ENCODE results near the gene PRODH2.
"Not testable (repeated sequence)": the region's sequence is repeated elsewhere in the genome, so short reads cannot be mapped to it uniquely, and the experiment has no call there.

PRODH2 gene

GRCh38 chr19:35775298-35776101 lies 37.1 kb downstream of the PRODH2 start, which contains the start of gene ARHGAP33:
Gene ARHGAP33, plus strand, starts transcription at chr19:35775564. Its CDS starts 95 bp downstream, at chr19:35775659.
- no peaks in the 10 kb centered on the region for H3K9me3 ChIP-seq (replicated peaks; ENCODE audit: low read length)

GRCh38 chr19:35775046-35775297 lies 37.7 kb downstream of the PRODH2 start:
- H3K9me3 ChIP-seq (replicated peaks; ENCODE audit: low read length), result no peaks in the 10 kb centered on the region
- peaks cover 1% of the 10 kb centered on the region for H3K36me3 ChIP-seq (ENCODE audit: insufficient read depth, low read length)
- peaks cover 9% of the 10 kb centered on the region for H3K4me1 ChIP-seq (ENCODE audit: control insufficient read depth, insufficient read depth, low read length)
- H3K9ac ChIP-seq (ENCODE audit: low read depth, low read length), result no peak overlapping the region
- H3K4me2 ChIP-seq (ENCODE audit: low read length), result peak overlapping the region; percentile 87
- H3K4me3 ChIP-seq (ENCODE audit: low read length), result peak overlapping the region; percentile 66
- no peaks in the 10 kb centered on the region for H3K27me3 ChIP-seq (ENCODE audit: control insufficient read depth, insufficient read depth, low read length)

More at GRCh38 chr19:35775298-35776101, 37.1 kb downstream of the PRODH2 start, which contains the start of gene ARHGAP33:
- H3K9ac ChIP-seq (ENCODE audit: low read depth, low read length), result peak within 1 kb of the TSS; percentile 79
- H3K4me3 ChIP-seq (ENCODE audit: low read length), result peak within 1 kb of the TSS; percentile 78
- peaks cover 3% of the 10 kb centered on the region for H3K36me3 ChIP-seq (ENCODE audit: insufficient read depth, low read length)
- peak within 1 kb of the TSS; percentile 89 for H3K4me2 ChIP-seq (ENCODE audit: low read length)
- H3K27me3 ChIP-seq (ENCODE audit: control insufficient read depth, insufficient read depth, low read length), result no peaks in the 10 kb centered on the region
- H3K4me1 ChIP-seq (ENCODE audit: control insufficient read depth, insufficient read depth, low read length), result peaks cover 9% of the 10 kb centered on the region

GRCh38 chr19:35774274-35775045 lies 38.2 kb downstream of the PRODH2 start:
- no peaks in the 10 kb centered on the region for H3K27me3 ChIP-seq (ENCODE audit: control insufficient read depth, insufficient read depth, low read length)
- H3K36me3 ChIP-seq (ENCODE audit: insufficient read depth, low read length), result no peaks in the 10 kb centered on the region
- peak overlapping the region; percentile 87 for H3K4me2 ChIP-seq (ENCODE audit: low read length)
- peak overlapping the region; percentile 66 for H3K4me3 ChIP-seq (ENCODE audit: low read length)
- H3K9me3 ChIP-seq (replicated peaks; ENCODE audit: low read length), result no peaks in the 10 kb centered on the region
- peaks cover 9% of the 10 kb centered on the region for H3K4me1 ChIP-seq (ENCODE audit: control insufficient read depth, insufficient read depth, low read length)
- no peak overlapping the region for H3K9ac ChIP-seq (ENCODE audit: low read depth, low read length)

- Histone ChIP-seq H3K9ac (ENCODE audit: low read depth, low read length) (no peak overlapping the region), H3K4me3 (ENCODE audit: low read length) (no peak overlapping the region), H3K4me1 (ENCODE audit: control insufficient read depth, insufficient read depth, low read length) (peaks cover 9% of the 10 kb centered on the region), H3K36me3 (ENCODE audit: insufficient read depth, low read length) (peaks cover 4% of the 10 kb centered on the region), H3K9me3 (replicated peaks; ENCODE audit: low read length) (no peaks in the 10 kb centered on the region), H3K27me3 (ENCODE audit: control insufficient read depth, insufficient read depth, low read length) (no peaks in the 10 kb centered on the region), H3K4me2 (ENCODE audit: low read length) (no peak overlapping the region)
Measured at GRCh38 chr19:35773020-35773806, 39.4 kb downstream of the PRODH2 start.

- H3K4me1 ChIP-seq (ENCODE audit: control insufficient read depth, insufficient read depth, low read length); H3K27me3 ChIP-seq (ENCODE audit: control insufficient read depth, insufficient read depth, low read length); H3K4me3 ChIP-seq (ENCODE audit: low read length); H3K9ac ChIP-seq (ENCODE audit: low read depth, low read length); H3K4me2 ChIP-seq (ENCODE audit: low read length); H3K36me3 ChIP-seq (ENCODE audit: insufficient read depth, low read length); H3K9me3 ChIP-seq (replicated peaks; ENCODE audit: low read length): not testable (repeated sequence)
Measured at GRCh38 chr19:35772362-35772761, 40.3 kb downstream of the PRODH2 start.

- Histone ChIP-seq H3K4me1 (ENCODE audit: control insufficient read depth, insufficient read depth, low read length) (no peaks in the 10 kb centered on the region), H3K4me2 (ENCODE audit: low read length) (no peak overlapping the region), H3K4me3 (ENCODE audit: low read length) (no peak overlapping the region), H3K36me3 (ENCODE audit: insufficient read depth, low read length) (peaks cover 19% of the 10 kb centered on the region), H3K9me3 (replicated peaks; ENCODE audit: low read length) (no peaks in the 10 kb centered on the region), H3K27me3 (ENCODE audit: control insufficient read depth, insufficient read depth, low read length) (no peaks in the 10 kb centered on the region), H3K9ac (ENCODE audit: low read depth, low read length) (no peak overlapping the region)
Measured at GRCh38 chr19:35768082-35768421, 44.6 kb downstream of the PRODH2 start.

GRCh38 chr19:35767288-35768081 lies 45.2 kb downstream of the PRODH2 start:
- H3K4me3 ChIP-seq (ENCODE audit: low read length), result no peak overlapping the region

GRCh38 chr19:35766571-35767104 lies 46.0 kb downstream of the PRODH2 start:
- Histone ChIP-seq H3K9ac (ENCODE audit: low read depth, low read length) (no peak overlapping the region), H3K4me3 (ENCODE audit: low read length) (no peak overlapping the region), H3K36me3 (ENCODE audit: insufficient read depth, low read length) (peaks cover 25% of the 10 kb centered on the region), H3K9me3 (replicated peaks; ENCODE audit: low read length) (no peaks in the 10 kb centered on the region), H3K4me1 (ENCODE audit: control insufficient read depth, insufficient read depth, low read length) (no peaks in the 10 kb centered on the region), H3K27me3 (ENCODE audit: control insufficient read depth, insufficient read depth, low read length) (no peaks in the 10 kb centered on the region), H3K4me2 (ENCODE audit: low read length) (no peak overlapping the region)

More at GRCh38 chr19:35767288-35768081, 45.2 kb downstream of the PRODH2 start:
- H3K27me3 ChIP-seq (ENCODE audit: control insufficient read depth, insufficient read depth, low read length), result no peaks in the 10 kb centered on the region
- H3K4me1 ChIP-seq (ENCODE audit: control insufficient read depth, insufficient read depth, low read length), result no peaks in the 10 kb centered on the region
- H3K4me2 ChIP-seq (ENCODE audit: low read length), result no peak overlapping the region
- no peaks in the 10 kb centered on the region for H3K9me3 ChIP-seq (replicated peaks; ENCODE audit: low read length)
- H3K9ac ChIP-seq (ENCODE audit: low read depth, low read length), result no peak overlapping the region
- peaks cover 19% of the 10 kb centered on the region for H3K36me3 ChIP-seq (ENCODE audit: insufficient read depth, low read length)

- Histone ChIP-seq H3K9me3 (replicated peaks; ENCODE audit: low read length) (no peaks in the 10 kb centered on the region), H3K4me2 (ENCODE audit: low read length) (no peak overlapping the region), H3K27me3 (ENCODE audit: control insufficient read depth, insufficient read depth, low read length) (no peaks in the 10 kb centered on the region), H3K36me3 (ENCODE audit: insufficient read depth, low read length) (peaks cover 31% of the 10 kb centered on the region), H3K9ac (ENCODE audit: low read depth, low read length) (no peak overlapping the region), H3K4me1 (ENCODE audit: control insufficient read depth, insufficient read depth, low read length) (peaks cover 4% of the 10 kb centered on the region), H3K4me3 (ENCODE audit: low read length) (no peak overlapping the region)
Measured at GRCh38 chr19:35764432-35765315, 48.0 kb downstream of the PRODH2 start.

GRCh38 chr19:35760711-35761349 lies 51.8 kb downstream of the PRODH2 start:
- no peak overlapping the region for H3K4me2 ChIP-seq (ENCODE audit: low read length)
- H3K4me1 ChIP-seq (ENCODE audit: control insufficient read depth, insufficient read depth, low read length), result peaks cover 29% of the 10 kb centered on the region
- H3K36me3 ChIP-seq (ENCODE audit: insufficient read depth, low read length), result peaks cover 22% of the 10 kb centered on the region
- no peak overlapping the region for H3K9ac ChIP-seq (ENCODE audit: low read depth, low read length)
- H3K27me3 ChIP-seq (ENCODE audit: control insufficient read depth, insufficient read depth, low read length), result no peaks in the 10 kb centered on the region
- no peaks in the 10 kb centered on the region for H3K9me3 ChIP-seq (replicated peaks; ENCODE audit: low read length)
- no peak overlapping the region for H3K4me3 ChIP-seq (ENCODE audit: low read length)
